Activated CD4-positive, alpha-beta T cell treated with anti-CD3 and anti-CD28 coated beads, Interleukin-2, amount 50 U/mL, for 16 hours (primary cell): ENCODE results near the gene PHYKPL.
"Not testable (repeated sequence)": the region's sequence is repeated elsewhere in the genome, so short reads cannot be mapped to it uniquely, and the experiment has no call there.

Source experiments
- DNase-seq: peaks from one replicate; pipeline ENCODE4 v3.0.0-alpha.2; 2020

PHYKPL gene

DNA sequence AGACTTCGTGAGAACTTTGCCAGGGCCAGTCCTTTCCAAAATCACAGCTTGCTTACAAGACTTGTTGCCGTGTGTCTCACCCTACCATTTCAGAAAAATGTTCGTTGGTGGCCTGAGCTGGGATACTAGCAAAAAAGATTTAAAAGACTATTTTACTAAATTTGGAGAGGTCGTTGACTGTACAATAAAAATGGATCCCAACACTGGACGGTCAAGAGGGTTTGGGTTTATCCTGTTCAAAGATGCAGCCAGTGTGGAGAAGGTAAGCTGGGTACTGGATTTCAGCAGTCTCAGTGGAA, 26.9 kb downstream of the PHYKPL start:
- DNase-seq = no peak

- DNase-seq = peak; percentile 86
These were observed 27.5 kb downstream of the PHYKPL start for GRCh38 chr5:178204935-178205748.

DNA sequence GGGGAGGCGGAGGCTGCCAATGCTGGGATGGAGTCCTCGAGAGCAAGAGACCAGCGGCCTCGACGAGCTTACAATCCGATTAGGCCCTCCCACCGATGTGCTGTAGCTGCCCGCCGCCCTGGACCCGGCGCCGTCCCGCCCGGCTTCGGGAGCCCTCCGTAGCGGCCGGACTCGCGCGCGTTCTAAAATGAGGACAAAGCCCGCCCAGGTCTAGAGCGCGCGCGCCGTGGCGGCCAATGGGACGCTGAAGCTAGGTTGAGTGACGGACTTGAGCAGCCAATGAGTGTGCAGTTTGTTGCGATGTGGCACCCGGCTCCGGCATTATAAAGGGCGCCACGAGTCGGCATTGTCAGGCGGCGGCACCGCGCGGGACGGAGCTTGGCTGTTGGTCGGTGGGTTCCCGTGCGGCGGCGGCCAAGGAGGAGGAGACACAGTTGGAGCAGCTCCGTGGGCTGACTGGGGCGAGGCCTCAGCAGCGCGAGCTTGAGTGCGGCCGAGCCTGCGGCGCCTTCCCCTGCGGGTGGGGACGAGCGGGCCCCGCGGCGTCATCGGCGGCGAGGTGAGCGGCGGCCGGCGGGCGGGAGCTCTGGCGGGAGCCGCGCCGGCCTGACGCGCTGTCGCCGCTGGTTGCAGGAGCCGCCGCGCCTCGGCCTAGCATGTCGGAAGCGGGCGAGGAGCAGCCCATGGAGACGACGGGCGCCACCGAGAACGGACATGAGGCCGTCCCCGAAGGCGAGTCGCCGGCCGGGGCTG, 28.2 kb downstream of the PHYKPL start, which contains the start of gene HNRNPAB:
HNRNPAB (plus strand) TSS at position 352 of the 753 bp plus-strand sequence; CDS start at position 657, 305 bp downstream.
- peak; percentile 96 for DNase-seq

DNA sequence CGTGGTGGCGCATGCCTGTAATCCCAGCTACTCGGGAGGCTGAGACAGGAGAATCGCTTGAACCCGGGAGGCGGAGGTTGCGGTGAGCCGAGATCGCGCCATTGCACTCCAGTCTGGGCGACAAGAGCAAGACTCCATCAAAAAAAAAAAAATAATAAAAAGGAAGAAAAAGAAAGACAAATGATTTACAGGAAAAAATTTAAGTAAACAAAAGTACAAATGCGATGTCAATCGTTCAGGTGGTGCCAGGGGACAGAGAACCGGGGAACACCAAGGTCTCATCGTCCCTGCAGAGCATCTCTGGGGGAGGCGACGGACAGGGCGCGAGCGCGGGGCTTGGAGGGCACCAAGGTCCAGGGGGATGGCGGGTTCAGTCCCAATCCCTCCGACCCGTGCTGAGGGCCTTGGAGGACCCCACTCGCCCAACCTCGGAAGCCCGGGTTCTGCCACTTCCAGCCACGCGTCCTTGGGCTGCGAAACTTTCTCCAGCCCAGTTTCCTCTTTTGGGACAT, 28.9 kb downstream of the PHYKPL start:
- DNase-seq = no peak

- DNase-seq = no peak
These were observed 30.1 kb downstream of the PHYKPL start for GRCh38 chr5:178202541-178202940.

DNA sequence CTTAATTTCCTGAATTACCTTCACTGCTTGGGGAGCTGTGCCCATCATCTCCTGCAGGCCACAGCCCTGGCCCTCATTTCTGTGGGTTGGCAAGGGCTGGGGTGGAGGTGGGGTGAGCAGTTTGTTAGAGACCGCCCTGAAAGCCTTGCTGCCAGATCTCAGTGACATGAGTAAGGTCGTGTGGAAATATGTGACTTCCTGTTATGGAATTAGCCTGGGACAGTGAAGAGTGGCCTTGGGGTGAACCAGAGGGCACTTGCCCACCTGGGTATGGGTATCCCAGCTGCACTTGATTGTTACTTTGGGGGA, 30.7 kb downstream of the PHYKPL start:
- no peak for DNase-seq

DNA sequence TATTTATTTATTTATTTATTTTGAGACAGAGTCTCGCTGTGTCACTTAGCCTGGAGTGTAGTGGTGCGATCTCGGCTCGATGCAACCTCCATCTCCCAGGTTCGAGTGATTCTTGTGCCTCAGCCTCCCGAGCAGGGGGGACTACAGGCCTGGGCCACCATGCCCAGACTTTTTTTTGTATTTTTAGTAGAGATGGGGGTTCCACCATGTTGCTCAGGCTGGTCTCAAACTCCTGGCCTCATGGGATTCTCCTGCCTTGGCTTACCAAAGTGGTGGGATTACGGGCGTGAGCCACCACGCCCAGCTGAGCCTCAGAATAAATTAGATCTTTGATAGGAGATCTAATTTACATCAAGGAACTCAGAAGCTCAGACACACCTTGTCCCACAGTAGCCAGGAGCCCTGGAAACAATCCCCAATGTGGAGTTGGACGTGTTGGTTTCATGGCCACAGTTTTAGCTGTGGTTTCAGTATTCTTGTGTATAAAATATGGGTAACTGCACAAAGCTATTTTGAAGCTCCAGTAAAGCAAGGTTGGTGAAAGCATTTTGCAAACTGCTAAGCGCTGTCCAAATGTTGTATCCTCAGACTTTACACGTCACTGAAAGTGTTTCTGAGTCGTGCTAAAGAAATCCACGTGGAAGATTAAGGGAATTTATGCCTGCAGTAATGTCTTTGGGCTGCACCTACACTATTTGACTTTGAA, 31.2 kb downstream of the PHYKPL start:
- no peak for DNase-seq

DNA sequence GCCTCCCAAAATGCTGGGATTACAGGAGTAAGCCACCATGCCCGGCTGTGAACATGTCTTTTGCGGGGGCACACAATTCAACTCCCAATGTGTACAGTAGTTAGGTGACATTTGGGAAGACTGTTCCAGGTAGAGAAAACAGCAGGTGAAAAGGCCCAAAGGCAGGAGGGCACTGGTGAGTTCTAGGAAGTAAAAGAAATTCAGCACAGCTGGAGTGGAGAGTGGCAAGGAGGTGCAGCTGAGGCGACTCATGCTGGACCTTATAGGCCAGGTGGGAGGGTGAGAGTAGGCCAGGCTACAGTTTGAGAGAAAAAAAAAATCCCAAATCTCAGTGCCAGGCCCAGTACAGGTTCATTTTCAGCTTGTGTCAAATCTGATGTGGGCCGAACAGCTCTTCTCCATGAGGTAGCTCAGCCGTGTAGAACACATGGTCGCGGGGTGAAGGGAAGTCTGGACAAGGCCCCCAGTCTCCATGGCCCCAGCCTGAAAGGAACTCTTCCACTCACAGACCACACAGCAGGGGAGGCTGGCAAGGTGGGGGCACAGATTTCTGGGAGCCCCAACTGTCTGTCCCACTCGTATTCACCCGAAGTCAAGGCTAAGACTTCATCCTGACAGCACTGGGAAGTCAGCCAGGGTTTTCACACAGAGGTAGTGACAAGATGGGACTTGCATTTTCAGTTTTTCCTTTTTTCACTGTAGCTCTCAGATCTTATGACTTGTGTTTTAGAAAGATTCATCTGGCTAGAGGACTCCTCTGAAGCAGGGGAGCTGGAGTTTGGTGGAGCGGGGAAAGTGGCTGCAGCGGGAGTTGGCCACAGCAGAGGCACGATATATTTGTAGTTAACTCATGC, 32.8 kb downstream of the PHYKPL start:
- no peak for DNase-seq

DNA sequence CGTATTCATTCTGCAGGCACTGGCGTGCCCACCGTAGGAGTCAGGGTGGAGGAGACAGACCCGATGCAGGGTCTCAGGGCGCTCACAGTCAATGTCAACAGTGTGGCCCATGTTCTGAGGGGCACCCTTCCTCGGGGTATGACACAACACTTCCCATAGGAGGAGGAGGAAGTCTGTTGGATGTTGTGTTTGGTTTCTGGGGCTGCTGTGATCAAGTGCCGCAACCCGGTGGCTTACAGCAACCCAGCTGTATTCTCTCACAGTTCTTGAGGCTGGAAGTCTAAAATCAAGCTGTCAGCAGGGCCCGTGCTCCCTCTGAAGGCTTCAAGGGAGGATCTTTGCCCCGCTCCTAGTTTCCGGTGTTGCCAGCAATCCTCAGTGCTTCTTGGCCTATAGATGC, 33.9 kb downstream of the PHYKPL start:
- DNase-seq = no peak

DNA sequence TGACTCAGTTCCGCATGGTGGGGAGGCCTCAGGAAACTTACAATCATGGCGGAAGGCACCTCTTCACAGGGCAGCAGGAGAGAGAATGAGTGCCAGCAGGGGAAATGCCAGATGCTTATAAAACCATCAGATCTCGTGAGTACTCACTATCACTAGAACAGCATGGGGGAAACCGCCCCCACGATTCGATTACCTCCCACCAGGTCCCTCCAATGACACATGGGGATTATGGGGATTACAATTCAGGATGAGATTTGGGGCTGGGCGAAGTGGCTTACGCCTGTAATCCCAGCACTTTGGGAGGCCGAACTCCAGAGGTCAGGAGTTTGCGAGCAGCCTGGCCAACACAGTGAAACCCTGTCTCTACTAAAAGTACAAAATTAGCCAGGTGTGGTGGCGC, 34.5 kb downstream of the PHYKPL start:
- DNase-seq = not testable (repeated sequence)

GRCh38 chr5:178196986-178197385, 35.6 kb downstream of the PHYKPL start:
- DNase-seq = no peak

DNA sequence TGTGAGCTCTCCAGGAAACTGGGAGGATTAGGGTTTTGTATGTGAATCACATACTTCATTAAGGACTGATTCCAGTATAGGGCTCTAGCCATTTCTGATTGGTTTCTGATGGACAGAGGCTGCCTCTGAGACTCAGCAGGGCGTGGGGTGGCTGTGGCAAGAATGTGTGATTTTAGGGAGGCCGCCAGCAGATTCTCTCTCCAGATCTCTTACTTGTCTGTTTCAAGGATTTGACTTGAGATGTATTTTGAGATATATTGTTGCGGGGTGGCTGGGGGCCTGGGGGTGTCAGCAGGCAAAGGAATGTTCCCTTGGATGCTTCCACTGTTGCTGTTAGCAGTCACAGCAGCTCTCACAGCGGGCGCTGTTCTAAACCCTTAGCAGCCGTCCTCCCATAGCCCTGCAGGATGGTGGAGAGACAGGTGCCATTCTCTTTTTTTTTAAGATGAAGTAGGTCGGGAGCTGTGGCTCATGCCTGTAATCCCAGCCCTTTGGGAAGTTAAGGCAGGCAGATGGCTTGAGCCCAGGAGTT, 36.3 kb downstream of the PHYKPL start:
- no peak for DNase-seq

DNA sequence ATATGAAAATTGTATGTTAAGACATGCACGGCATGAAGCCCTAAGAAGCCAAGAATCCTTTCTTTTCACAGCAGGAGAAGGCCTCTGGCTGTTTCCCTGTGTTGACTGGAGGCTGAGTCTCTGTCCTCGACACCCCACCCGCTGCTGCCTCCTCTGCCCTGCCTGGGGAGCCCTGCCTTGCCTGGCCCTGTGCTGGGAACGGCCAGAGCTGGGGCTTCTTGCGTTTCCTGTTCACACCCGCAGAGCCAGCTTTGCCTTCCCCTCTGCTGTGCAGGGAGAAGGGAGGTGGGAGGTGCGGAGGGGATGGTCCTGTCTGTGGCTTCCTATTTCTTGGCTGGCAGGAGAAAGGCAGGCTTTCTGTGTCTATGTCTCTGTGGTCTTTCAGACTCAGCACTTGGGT, 38.6 kb downstream of the PHYKPL start:
- no peak for DNase-seq

DNA sequence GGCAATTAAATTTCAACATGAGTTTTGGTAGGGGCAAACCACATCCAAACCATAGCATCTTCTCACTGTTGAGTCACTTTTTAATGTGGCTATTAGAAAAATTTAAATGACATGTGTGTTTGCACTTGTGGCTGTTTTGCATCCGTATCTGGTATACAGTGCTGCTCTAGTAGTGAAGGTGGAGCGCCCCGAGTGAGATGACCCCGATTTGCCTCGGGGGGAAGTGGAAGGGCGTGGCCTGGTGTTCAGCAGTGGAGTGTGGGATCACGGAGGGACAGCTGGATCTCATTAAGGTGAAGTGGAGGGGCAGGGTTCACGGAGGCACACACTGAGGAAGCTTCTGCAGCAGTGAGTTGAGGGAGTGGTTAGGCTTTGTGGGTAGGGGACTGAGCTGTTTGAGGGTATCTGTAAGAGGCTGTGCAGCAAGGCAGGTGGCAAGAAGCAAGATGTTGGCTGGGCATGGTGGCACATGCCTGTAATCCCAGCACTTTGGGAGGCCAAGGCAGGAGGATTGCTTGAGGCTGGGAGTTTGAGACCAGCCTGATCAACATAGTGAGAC, 39.3 kb downstream of the PHYKPL start:
- DNase-seq = no peak

- no peak for DNase-seq
These were observed 39.8 kb downstream of the PHYKPL start for GRCh38 chr5:178192787-178193186.

DNA sequence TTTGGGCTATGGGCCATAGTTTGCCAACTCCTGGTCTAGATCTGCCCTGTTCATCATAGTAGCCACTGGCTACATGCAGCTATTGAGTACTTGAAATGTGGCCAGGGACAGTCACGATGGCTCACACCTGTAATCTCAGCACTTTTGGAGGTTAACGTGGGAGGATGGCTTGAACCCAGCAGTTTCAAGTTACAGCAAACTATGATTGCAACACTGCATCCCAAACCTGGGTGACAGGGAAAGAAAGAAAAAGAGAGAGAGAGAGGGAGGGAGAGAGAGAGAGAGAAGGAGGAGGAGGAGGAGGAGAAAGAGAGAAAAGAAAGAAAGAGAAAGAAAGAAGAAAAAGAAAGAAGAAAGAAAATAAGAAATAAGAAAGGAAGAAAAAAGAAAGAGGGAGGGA, 40.4 kb downstream of the PHYKPL start:
- no peak for DNase-seq

DNA sequence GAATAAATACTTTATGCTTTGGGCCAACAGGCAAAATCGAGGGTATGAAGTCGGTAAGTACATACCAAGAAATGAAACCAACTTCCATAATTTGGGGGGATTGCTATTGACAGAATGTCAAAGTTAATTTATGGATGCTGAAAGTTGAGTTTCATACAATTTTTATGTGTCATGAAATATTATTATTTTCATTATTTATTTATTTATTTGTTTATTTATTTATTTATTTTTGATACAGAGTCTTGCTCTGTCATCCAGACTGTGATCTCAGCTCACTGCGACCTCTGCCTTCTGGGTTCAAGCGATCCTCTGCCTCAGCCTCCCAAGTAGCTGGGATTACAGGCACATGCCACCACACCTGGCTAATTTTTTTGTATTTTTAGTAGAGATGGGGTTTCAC, 40.9 kb downstream of the PHYKPL start:
- DNase-seq = no peak

DNA sequence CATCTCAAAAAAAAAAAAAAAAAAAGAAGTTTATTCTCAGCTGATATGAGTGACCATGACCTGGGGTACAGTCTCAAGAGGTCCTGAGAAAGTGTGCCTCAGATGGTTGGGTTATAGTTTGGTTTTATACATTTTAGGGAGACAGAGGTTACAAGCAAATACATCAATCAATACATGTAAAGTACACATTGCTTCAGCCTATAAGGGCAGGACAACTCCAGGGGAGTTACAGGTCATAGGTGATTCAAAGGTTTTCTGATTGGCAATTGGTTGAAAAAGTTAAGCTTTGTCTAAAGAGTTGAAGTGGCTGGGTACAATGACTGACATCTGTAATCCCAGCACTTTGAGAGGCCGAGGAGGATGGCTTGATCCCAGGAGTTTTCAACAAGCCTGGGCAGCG, 43.2 kb downstream of the PHYKPL start:
- DNase-seq = no peak

DNA sequence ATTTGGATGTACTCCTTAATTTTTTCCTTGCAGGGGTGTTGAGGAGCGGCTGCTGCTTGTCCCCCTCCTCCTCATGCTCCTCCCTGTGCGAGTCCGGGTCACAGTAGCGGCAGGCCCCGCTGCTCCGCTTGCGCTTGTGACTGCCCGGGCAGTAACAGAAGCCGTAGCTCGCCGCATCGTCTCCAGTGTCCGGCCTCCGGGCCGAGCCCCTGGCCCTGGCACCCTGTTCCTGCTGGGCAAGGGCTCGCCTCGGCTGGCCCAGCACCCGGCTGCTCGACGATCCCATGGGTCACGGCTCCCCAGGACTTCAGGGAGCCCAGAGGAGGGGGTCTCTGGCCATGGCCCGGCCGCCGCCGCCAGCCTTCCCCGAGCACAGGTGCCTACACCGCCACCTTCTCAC, 45.6 kb downstream of the PHYKPL start, which contains the start of gene GMCL2:
GMCL2 (minus strand) TSS at position 358 of the 400 bp plus-strand sequence; CDS start at position 286, 72 bp downstream.
- no peak for DNase-seq

DNA sequence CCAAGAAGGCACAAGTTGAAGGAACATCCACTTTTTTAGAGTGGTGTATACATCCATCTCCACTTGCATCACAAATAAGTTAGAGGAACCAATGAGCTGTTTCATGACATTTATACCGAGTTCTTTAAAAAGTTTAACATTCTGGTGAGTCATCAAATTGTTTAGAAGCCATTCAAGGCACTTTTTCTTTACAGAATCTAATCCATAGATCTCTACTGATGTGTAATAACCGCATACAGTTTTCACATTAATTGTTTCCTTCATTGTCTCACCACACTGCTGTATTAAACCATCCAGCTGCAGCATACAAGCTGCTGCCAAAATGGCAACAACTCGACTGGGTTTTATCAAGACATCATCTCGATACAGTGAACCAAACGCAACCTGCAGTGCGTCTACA, 46.2 kb downstream of the PHYKPL start:
- no peak for DNase-seq

DNA sequence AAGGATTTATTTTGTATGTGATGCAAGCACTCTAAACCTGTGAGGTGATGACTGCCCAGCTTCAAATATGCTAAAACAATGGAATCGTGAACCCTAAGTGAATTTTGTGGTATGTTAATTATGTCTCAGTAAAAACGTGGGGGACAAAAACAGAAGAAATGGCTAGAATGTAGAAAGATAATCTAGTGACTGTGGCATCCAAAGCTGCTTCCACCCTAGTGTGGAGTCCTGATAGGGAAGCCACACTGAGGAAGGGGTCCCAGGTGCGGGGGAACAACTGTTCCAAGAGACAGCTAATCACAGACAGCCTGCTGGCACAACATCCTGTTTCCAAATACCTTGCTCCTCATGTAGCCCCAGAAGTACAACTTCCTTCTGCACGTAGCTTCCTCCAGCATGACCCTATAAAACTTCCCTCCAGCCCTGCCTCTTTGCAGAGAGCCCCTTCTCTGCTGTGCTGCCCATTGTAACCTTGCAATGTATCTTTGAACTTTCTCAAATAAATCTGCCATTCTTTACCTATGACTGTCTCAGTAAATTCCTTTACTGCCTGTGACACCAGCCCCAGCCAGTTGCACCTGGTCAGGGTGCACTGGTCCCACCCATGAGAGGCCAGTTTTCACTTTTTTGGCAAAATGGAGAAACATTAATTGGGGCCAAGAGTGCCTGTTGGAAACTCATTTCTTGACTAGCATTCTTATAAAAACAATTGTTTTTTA, 50.3 kb downstream of the PHYKPL start:
- DNase-seq = no peak
